Measurements from ENCODE around the gene SLIT1. TPM values are rescaled to one million over a fixed set of nuclear protein-coding genes. Genes with fewer than 3 reads are reported as not detected.

The SLIT1 gene
- total RNA-seq, 1 experiment from 2014 or later, result not detected

DNA sequence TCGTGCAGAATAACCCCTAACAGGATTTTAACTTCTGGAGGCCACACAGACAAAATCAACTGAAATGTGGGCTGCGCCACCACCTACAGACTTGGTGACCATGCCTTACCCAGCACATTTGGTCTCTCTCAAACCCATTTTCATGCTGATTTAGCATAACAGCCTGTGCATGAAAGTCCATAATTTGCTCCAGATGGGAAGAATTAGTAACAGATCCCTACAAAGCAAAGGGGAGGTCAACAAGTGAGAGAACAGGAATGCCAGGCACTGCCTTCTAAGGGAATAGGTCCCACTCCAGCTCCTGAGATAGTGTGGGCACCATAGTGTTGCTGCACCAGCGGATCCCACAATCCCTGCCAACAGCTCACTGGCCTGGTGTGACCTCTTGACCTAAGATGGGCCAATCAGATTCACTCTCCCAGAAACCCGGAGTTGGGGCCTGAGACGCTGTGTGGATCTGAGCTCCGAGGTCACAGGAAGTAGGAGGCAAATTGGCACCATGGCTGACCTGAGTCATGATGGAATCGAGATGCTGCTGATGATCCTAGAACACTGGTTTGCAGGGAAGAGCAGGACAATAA lies 32.4 kb downstream of the SLIT1 start:
- no peaks in the 10 kb centered on the region for H3K9me3 Mint-ChIP-seq (ENCODE audit: unreplicated experiment)
- no peak overlapping the region for H3K4me3 Mint-ChIP-seq (ENCODE audit: unreplicated experiment)
- intact Hi-C loops (cut with micrococcal nuclease), result no loop called here
- DNase-seq (ENCODE audit: unreplicated experiment), result no peak
- H3K36me3 Mint-ChIP-seq (ENCODE audit: insufficient read depth, unreplicated experiment), result peaks cover 7% of the 10 kb centered on the region
- no TSS peak for BruUV-seq (replicated peaks)
- CTCF ChIA-PET, result no interaction called here
- POLR2A ChIA-PET, result no interaction called here
- H3K4me1 Mint-ChIP-seq (ENCODE audit: insufficient read depth, unreplicated experiment), result no peaks in the 10 kb centered on the region
- TF ChIP-seq, protein P1, sequence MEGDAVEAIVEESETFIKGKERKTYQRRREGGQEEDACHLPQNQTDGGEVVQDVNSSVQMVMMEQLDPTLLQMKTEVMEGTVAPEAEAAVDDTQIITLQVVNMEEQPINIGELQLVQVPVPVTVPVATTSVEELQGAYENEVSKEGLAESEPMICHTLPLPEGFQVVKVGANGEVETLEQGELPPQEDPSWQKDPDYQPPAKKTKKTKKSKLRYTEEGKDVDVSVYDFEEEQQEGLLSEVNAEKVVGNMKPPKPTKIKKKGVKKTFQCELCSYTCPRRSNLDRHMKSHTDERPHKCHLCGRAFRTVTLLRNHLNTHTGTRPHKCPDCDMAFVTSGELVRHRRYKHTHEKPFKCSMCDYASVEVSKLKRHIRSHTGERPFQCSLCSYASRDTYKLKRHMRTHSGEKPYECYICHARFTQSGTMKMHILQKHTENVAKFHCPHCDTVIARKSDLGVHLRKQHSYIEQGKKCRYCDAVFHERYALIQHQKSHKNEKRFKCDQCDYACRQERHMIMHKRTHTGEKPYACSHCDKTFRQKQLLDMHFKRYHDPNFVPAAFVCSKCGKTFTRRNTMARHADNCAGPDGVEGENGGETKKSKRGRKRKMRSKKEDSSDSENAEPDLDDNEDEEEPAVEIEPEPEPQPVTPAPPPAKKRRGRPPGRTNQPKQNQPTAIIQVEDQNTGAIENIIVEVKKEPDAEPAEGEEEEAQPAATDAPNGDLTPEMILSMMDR (IDR thresholded peaks at IDR 0.05; ENCODE audit: unreplicated experiment), result no peak
- H3K27me3 Mint-ChIP-seq (ENCODE audit: insufficient read depth, unreplicated experiment), result peaks cover 15% of the 10 kb centered on the region
- H3K27ac Mint-ChIP-seq (ENCODE audit: low read depth, unreplicated experiment), result no peak overlapping the region

GRCh38 chr10:97151307-97151914 lies 34.3 kb downstream of the SLIT1 start:
- BruUV-seq (replicated peaks), result no TSS peak
- Mint-ChIP-seq H3K27ac (ENCODE audit: low read depth, unreplicated experiment) (no peak overlapping the region), H3K9me3 (ENCODE audit: unreplicated experiment) (no peaks in the 10 kb centered on the region), H3K36me3 (ENCODE audit: insufficient read depth, unreplicated experiment) (peaks cover 7% of the 10 kb centered on the region), H3K27me3 (ENCODE audit: insufficient read depth, unreplicated experiment) (peaks cover 35% of the 10 kb centered on the region), H3K4me3 (ENCODE audit: unreplicated experiment) (no peak overlapping the region), H3K4me1 (ENCODE audit: insufficient read depth, unreplicated experiment) (no peaks in the 10 kb centered on the region)
- ChIA-PET CTCF (interaction anchor here (0.5 kb wide), 1 partner anchor 50 kb away, joined by 3 read pairs; no protein-coding TSS in a partner anchor), POLR2A (no interaction called here)
- DNase-seq (ENCODE audit: unreplicated experiment), result no peak
- intact Hi-C loops (cut with micrococcal nuclease), result no loop called here
- TF ChIP-seq, protein P1 (IDR thresholded peaks at IDR 0.05; ENCODE audit: unreplicated experiment), result no peak

DNA sequence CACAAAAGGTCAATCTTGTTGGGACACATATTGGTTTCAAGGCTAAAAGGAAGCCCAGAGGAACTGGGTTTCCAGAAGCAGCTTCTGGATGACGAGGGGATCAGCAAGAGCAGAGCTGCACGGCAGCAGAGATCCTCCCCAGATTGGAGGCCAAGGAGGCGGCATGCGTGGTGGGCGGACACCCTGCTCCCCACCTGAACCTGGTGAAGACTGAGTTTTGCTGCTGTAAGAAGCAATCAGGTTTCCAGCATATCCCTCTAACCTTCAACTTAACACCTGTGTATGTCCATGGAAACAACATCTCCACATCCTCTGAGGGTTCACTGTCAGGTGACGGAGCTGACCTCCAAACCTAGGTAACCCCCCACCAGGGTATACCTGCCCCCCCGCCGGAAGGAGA lies 35.1 kb downstream of the SLIT1 start:
- intact Hi-C loops (cut with micrococcal nuclease), result no loop called here
- Mint-ChIP-seq H3K9me3 (ENCODE audit: unreplicated experiment) (no peaks in the 10 kb centered on the region), H3K27me3 (ENCODE audit: insufficient read depth, unreplicated experiment) (peaks cover 35% of the 10 kb centered on the region), H3K27ac (ENCODE audit: low read depth, unreplicated experiment) (no peak overlapping the region), H3K4me1 (ENCODE audit: insufficient read depth, unreplicated experiment) (no peaks in the 10 kb centered on the region), H3K36me3 (ENCODE audit: insufficient read depth, unreplicated experiment) (peaks cover 7% of the 10 kb centered on the region), H3K4me3 (ENCODE audit: unreplicated experiment) (no peak overlapping the region)
- DNase-seq (ENCODE audit: unreplicated experiment), result no peak
- TF ChIP-seq, protein P1 (IDR thresholded peaks at IDR 0.05; ENCODE audit: unreplicated experiment), result no peak
- BruUV-seq (replicated peaks), result no TSS peak
- POLR2A ChIA-PET, result no interaction called here
- CTCF ChIA-PET, result no interaction called here

DNA sequence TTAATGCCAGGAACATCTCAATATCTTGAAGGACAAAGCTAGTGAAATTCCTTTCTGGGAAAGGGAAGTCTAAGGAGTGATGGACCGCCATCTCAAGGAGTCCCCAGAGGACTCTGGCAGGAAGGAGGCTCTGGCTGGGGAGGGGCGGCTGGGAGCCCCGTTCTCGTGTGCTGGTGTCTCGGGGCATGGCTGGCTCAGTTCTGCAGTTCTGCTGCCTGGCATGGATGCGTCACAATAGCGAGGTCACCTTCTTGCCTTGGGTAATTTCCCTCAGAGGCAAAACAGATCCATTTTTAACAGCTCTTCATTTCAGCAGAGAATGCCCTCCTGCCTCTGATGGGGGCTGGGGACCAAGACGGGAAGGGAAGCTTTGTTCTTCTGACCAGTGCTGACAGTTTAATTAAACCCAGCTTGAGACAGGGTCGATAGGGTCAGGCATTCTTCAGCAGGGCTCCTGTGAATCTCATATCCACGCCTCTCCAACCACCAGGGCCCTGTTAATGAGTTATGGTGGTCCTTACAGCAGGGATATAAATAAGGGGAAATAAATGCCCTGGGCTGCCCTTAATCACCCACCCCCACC lies 35.7 kb downstream of the SLIT1 start:
- TF ChIP-seq, protein P1 (IDR thresholded peaks at IDR 0.05; ENCODE audit: unreplicated experiment), result no peak
- H3K9me3 Mint-ChIP-seq (ENCODE audit: unreplicated experiment), result no peaks in the 10 kb centered on the region
- CTCF ChIA-PET, result interaction anchor here (1.1 kb wide), 1 partner anchor 60 kb away, joined by 4 read pairs; no protein-coding TSS in a partner anchor
- H3K27me3 Mint-ChIP-seq (ENCODE audit: insufficient read depth, unreplicated experiment), result peaks cover 30% of the 10 kb centered on the region
- no peak overlapping the region for H3K4me3 Mint-ChIP-seq (ENCODE audit: unreplicated experiment)
- DNase-seq (ENCODE audit: unreplicated experiment), result no peak
- no peaks in the 10 kb centered on the region for H3K4me1 Mint-ChIP-seq (ENCODE audit: insufficient read depth, unreplicated experiment)
- POLR2A ChIA-PET, result interaction anchor here (0.5 kb wide), 1 partner anchor 250 kb away, joined by 3 read pairs; no protein-coding TSS in a partner anchor
- H3K36me3 Mint-ChIP-seq (ENCODE audit: insufficient read depth, unreplicated experiment), result peaks cover 7% of the 10 kb centered on the region
- no TSS peak for BruUV-seq (replicated peaks)
- intact Hi-C loops (cut with micrococcal nuclease), result no loop called here
- H3K27ac Mint-ChIP-seq (ENCODE audit: low read depth, unreplicated experiment), result no peak overlapping the region

Data from MCF 10A (cell line).